ENCODE measurements around the gene RABGAP1L.

The RABGAP1L gene

GRCh38 chr1:174984952-174985351, 825.6 kb downstream of the RABGAP1L start:
- TF ChIP-seq CTCF (IDR thresholded peaks at IDR 0.05; ENCODE audit: low read depth, low read length) = no peak
- no peak overlapping the region for H3K4me3 ChIP-seq (ENCODE audit: low read depth, low read length)

GRCh38 chr1:174988539-174988938, 829.2 kb downstream of the RABGAP1L start:
- no peak for TF ChIP-seq CTCF (IDR thresholded peaks at IDR 0.05; ENCODE audit: low read depth, low read length)
- no peak overlapping the region for H3K4me3 ChIP-seq (ENCODE audit: low read depth, low read length)

- no peak overlapping the region for H3K4me3 ChIP-seq (ENCODE audit: low read depth, low read length)
- TF ChIP-seq CTCF (IDR thresholded peaks at IDR 0.05; ENCODE audit: low read depth, low read length) = no peak
Measured at GRCh38 chr1:174988986-174989385, 829.7 kb downstream of the RABGAP1L start.

GRCh38 chr1:174989536-174990220, 830.4 kb downstream of the RABGAP1L start:
- no peak overlapping the region for H3K4me3 ChIP-seq (ENCODE audit: low read depth, low read length)
- TF ChIP-seq CTCF (IDR thresholded peaks at IDR 0.05; ENCODE audit: low read depth, low read length) = no peak

GRCh38 chr1:174990382-174990999, 831.2 kb downstream of the RABGAP1L start:
- peak overlapping the region; percentile 55 for H3K4me3 ChIP-seq (ENCODE audit: low read depth, low read length)
- no peak for TF ChIP-seq CTCF (IDR thresholded peaks at IDR 0.05; ENCODE audit: low read depth, low read length)

GRCh38 chr1:174991473-174991872, 832.2 kb downstream of the RABGAP1L start:
- H3K4me3 ChIP-seq (ENCODE audit: low read depth, low read length) = no peak overlapping the region
- no peak for TF ChIP-seq CTCF (IDR thresholded peaks at IDR 0.05; ENCODE audit: low read depth, low read length)

GRCh38 chr1:174995121-174995520, 835.8 kb downstream of the RABGAP1L start:
- TF ChIP-seq CTCF (IDR thresholded peaks at IDR 0.05; ENCODE audit: low read depth, low read length) = no peak
- no peak overlapping the region for H3K4me3 ChIP-seq (ENCODE audit: low read depth, low read length)

All from WI38 (cell line).